GM23338 (cell line): ENCODE data around the gene PTGER4. TPM values are rescaled to one million over a fixed set of nuclear protein-coding genes. Genes with fewer than 3 reads are reported as not detected.

Source experiments
- ATAC-seq: fragments of 200-7000 bp; cut with Tn5 transposase; 3 replicates; pipeline ENCODE4 v1.9.1; 2020
- DNase-seq: peaks from one replicate; pipeline ENCODE4 v3.0.0-alpha.2; 2015; ENCODE audit warnings: low spot score
- H2AFZ ChIP-seq: fragments of 200-600 bp; sonication (generic); 2 replicates; pipeline ENCODE4 v1.8.0; 2016; ENCODE audit warnings: antibody characterized with exemption, mild to moderate bottlenecking, moderate library complexity
- H3F3A ChIP-seq: fragments of 200-600 bp; sonication (generic); replicated peaks from 2 replicates; pipeline ENCODE4 v1.8.0; 2017; ENCODE audit warnings: antibody characterized with exemption, mixed run types, low read depth
- H3K27ac ChIP-seq: fragments of 200-600 bp; sonication (generic); 2 replicates; pipeline ENCODE4 v1.6.1; 2016; ENCODE audit warnings: low read depth
- H3K27me3 ChIP-seq: fragments of 200-600 bp; sonication (generic); 2 replicates; pipeline ENCODE4 v1.8.0; 2016; ENCODE audit warnings: mild to moderate bottlenecking, mixed run types, moderate library complexity; ENCODE audit not compliant: insufficient read depth
- H3K36me3 ChIP-seq: fragments of 200-600 bp; sonication (generic); 2 replicates; pipeline ENCODE4 v1.8.0; 2016; ENCODE audit warnings: mild to moderate bottlenecking; ENCODE audit not compliant: insufficient read depth
- H3K4me1 ChIP-seq: fragments of 200-600 bp; sonication (generic); 2 replicates; pipeline ENCODE4 v1.8.0; 2016; ENCODE audit warnings: mild to moderate bottlenecking, moderate library complexity; ENCODE audit not compliant: insufficient read depth
- H3K4me2 ChIP-seq: fragments of 200-600 bp; sonication (generic); 2 replicates; pipeline ENCODE4 v1.7.1; 2017; ENCODE audit warnings: mixed run types
- H3K4me3 ChIP-seq: fragments of 200-600 bp; sonication (generic); 2 replicates; pipeline ENCODE4 v1.6.1; 2016; ENCODE audit warnings: mixed run types
- H3K79me2 ChIP-seq: fragments of 200-600 bp; sonication (generic); replicated peaks from 2 replicates; pipeline ENCODE4 v1.8.0; 2017; ENCODE audit warnings: mild to moderate bottlenecking; ENCODE audit not compliant: insufficient read depth
- H3K9me2 ChIP-seq: fragments of 200-600 bp; sonication (generic); 2 replicates; pipeline ENCODE4 v1.8.0; 2017; ENCODE audit not compliant: insufficient read depth
- H4K20me1 ChIP-seq: fragments of 200-600 bp; sonication (generic); replicated peaks from 2 replicates; pipeline ENCODE4 v1.8.0; 2017; ENCODE audit warnings: mild to moderate bottlenecking; ENCODE audit not compliant: insufficient read depth
- H3K27ac Mint-ChIP-seq: 2 replicates; pipeline ENCODE4 v1.8.0; 2020; ENCODE audit warnings: inconsistent platforms, mild to moderate bottlenecking, moderate library complexity, mixed read lengths
- H3K27me3 Mint-ChIP-seq: 3 replicates; pipeline ENCODE4 v1.8.0; 2022; ENCODE audit warnings: low read depth, mild to moderate bottlenecking, moderate library complexity, mixed read lengths, inconsistent platforms; ENCODE audit not compliant: insufficient read depth, poor library complexity
- H3K36me3 Mint-ChIP-seq: 3 replicates; pipeline ENCODE4 v1.8.0; 2021; ENCODE audit warnings: low read depth, mild to moderate bottlenecking, inconsistent platforms, moderate library complexity, mixed read lengths
- H3K4me1 Mint-ChIP-seq: 3 replicates; pipeline ENCODE4 v1.8.0; 2020; ENCODE audit warnings: mild to moderate bottlenecking, inconsistent platforms, mixed read lengths
- H3K4me3 Mint-ChIP-seq: 3 replicates; pipeline ENCODE4 v1.8.0; 2021; ENCODE audit warnings: moderate library complexity, mild to moderate bottlenecking, inconsistent platforms, mixed read lengths
- H3K9me3 Mint-ChIP-seq: 3 replicates; pipeline ENCODE4 v1.8.0; 2020; ENCODE audit warnings: moderate library complexity, mild to moderate bottlenecking, inconsistent platforms, mixed read lengths
- CREB1 ChIP-seq: fragments of 250-450 bp; sonication (Bioruptor Pico); IDR thresholded peaks from 2 replicates; pipeline ENCODE4 v1.5.0; 2020; ENCODE audit warnings: low read depth, mild to moderate bottlenecking, moderate library complexity
- ETS1 ChIP-seq: IDR thresholded peaks from 2 replicates; pipeline ENCODE4 v1.6.1; 2016; ENCODE audit warnings: antibody characterized with exemption
- EZH2phosphoT487 ChIP-seq: fragments of 200-600 bp; sonication (generic); IDR thresholded peaks from one replicate; pipeline ENCODE4 v1.8.1; 2018; ENCODE audit warnings: antibody characterized with exemption; ENCODE audit not compliant: unreplicated experiment
- POLR2AphosphoS5 ChIP-seq: IDR thresholded peaks from 2 replicates; pipeline ENCODE4 v1.6.1; 2016; ENCODE audit warnings: antibody characterized with exemption, low read depth
- REST ChIP-seq: IDR thresholded peaks from one replicate; pipeline ENCODE4 v1.6.1; 2018; ENCODE audit warnings: antibody characterized with exemption; ENCODE audit not compliant: unreplicated experiment
- STAT1 ChIP-seq: IDR thresholded peaks from one replicate; pipeline ENCODE4 v1.6.1; 2016; ENCODE audit warnings: antibody characterized with exemption; ENCODE audit not compliant: unreplicated experiment
- ZNF114 ChIP-seq: fragments of 250-450 bp; sonication (Bioruptor Pico); IDR thresholded peaks from 2 replicates; pipeline ENCODE4 v1.5.0; 2020; ENCODE audit warnings: mild to moderate bottlenecking, moderate library complexity
- ZNF331 ChIP-seq: fragments of 250-450 bp; sonication (Bioruptor Pico); IDR thresholded peaks from 2 replicates; pipeline ENCODE4 v1.5.0; 2020; ENCODE audit warnings: low read depth, mild to moderate bottlenecking, moderate library complexity
- ZNF462 ChIP-seq: fragments of 250-450 bp; sonication (Bioruptor Pico); IDR thresholded peaks from 2 replicates; pipeline ENCODE4 v1.5.0; 2020; ENCODE audit warnings: mild to moderate bottlenecking, moderate library complexity
- polyA plus RNA-seq: library from polyadenylated mRNA; unstranded; fragments of >200 nt; fragmentation: Nextera tagmentation; extraction: Ambion mirVana; gene quantifications from 2 replicates; pipeline ENCODE4 v1.2.1, GENCODE V29; 2016
- total RNA-seq: library from RNA; depleted of rRNA; stranded (reverse); fragments of >200 nt; shearing (Covaris generic); gene quantifications from 2 replicates; pipeline ENCODE4 v1.2.3, GENCODE V29; 2014

The PTGER4 gene
- total and polyA plus RNA-seq, 2 experiments from 2014 or later = 0.82 to 4.4 TPM

GRCh38 chr5:40689438-40689837, 9.7 kb downstream of the PTGER4 start:
- DNase-seq (no peak), ATAC-seq (no peak)
- Histone ChIP-seq H3K36me3 (no peaks in the 10 kb centered on the region), H3K9me2 (no peaks in the 10 kb centered on the region), H3F3A (no peaks in the 10 kb centered on the region), H3K4me1 (no peaks in the 10 kb centered on the region), H3K4me2 (no peak overlapping the region), H3K27me3 (no peaks in the 10 kb centered on the region), H3K4me3 (no peak overlapping the region), H3K79me2 (no peaks in the 10 kb centered on the region), H3K27ac (no peak overlapping the region), H2AFZ (no peak overlapping the region), H4K20me1 (no peaks in the 10 kb centered on the region)
- Mint-ChIP-seq H3K27ac (no peak overlapping the region), H3K27me3 (peaks cover 5% of the 10 kb centered on the region), H3K4me1 (no peaks in the 10 kb centered on the region; the same call in 2 of the 3 replicates), H3K9me3 (no peaks in the 10 kb centered on the region), H3K36me3 (no peaks in the 10 kb centered on the region), H3K4me3 (no peak overlapping the region)
- no peak for TF ChIP-seq CREB1
- TF ChIP-seq ETS1 = no peak
- TF ChIP-seq STAT1 = no peak
- no peak for TF ChIP-seq EZH2phosphoT487
- TF ChIP-seq REST = no peak
- no peak for TF ChIP-seq ZNF114

GRCh38 chr5:40690267-40690666, 10.6 kb downstream of the PTGER4 start:
- Histone ChIP-seq H3K36me3 (no peaks in the 10 kb centered on the region), H2AFZ (no peak overlapping the region), H4K20me1 (no peaks in the 10 kb centered on the region), H3K27ac (no peak overlapping the region), H3K4me1 (no peaks in the 10 kb centered on the region), H3K79me2 (no peaks in the 10 kb centered on the region), H3K9me2 (no peaks in the 10 kb centered on the region), H3K27me3 (no peaks in the 10 kb centered on the region), H3F3A (no peaks in the 10 kb centered on the region), H3K4me3 (no peak overlapping the region), H3K4me2 (no peak overlapping the region)
- H3K4me3 Mint-ChIP-seq = no peak overlapping the region
- H3K27ac Mint-ChIP-seq = no peak overlapping the region
- H3K9me3 Mint-ChIP-seq = no peaks in the 10 kb centered on the region
- H3K4me1 Mint-ChIP-seq = no peaks in the 10 kb centered on the region; the same call in 2 of the 3 replicates
- H3K36me3 Mint-ChIP-seq = no peaks in the 10 kb centered on the region
- no peak for ATAC-seq
- peaks cover 5% of the 10 kb centered on the region for H3K27me3 Mint-ChIP-seq
- DNase-seq = no peak
- no peak for TF ChIP-seq CREB1
- TF ChIP-seq ZNF462 (CRISPR knock-in tag) = no peak
- TF ChIP-seq ETS1 = no peak
- no peak for TF ChIP-seq STAT1
- no peak for TF ChIP-seq ZNF114
- no peak for TF ChIP-seq POLR2AphosphoS5
- no peak for TF ChIP-seq ZNF331 (CRISPR knock-in tag)
